ENCODE data around the gene ADAMTSL4.

ADAMTSL4 gene

GRCh38 chr1:150548632-150549495 lies at the start of gene ADAMTSL4:
Gene ADAMTSL4, plus strand, starts transcription at chr1:150549408. Its CDS starts 2,881 bp downstream, at chr1:150552289.
- DNase-seq = no peak

DNA sequence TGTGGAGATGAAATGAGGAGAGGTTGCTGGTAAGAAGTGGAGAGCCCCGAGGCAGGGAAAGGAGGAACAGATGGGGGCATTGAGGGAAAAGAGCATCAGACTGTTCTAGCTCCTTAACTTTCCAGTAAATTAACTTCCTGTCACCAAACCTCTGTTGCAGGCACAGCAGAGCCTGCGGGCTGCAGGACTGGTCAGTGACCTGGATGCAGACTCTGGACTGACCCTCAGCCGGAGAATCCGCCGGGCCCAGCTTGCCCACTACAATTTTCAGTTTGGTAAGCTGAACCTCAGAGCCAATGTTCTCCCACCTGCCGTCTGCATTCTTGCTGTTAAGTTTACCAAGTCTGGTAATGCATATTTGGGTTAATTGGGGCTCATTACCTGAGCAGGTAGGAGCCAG lies 43.8 kb upstream of the ADAMTSL4 start:
- DNase-seq = no peak

DNA sequence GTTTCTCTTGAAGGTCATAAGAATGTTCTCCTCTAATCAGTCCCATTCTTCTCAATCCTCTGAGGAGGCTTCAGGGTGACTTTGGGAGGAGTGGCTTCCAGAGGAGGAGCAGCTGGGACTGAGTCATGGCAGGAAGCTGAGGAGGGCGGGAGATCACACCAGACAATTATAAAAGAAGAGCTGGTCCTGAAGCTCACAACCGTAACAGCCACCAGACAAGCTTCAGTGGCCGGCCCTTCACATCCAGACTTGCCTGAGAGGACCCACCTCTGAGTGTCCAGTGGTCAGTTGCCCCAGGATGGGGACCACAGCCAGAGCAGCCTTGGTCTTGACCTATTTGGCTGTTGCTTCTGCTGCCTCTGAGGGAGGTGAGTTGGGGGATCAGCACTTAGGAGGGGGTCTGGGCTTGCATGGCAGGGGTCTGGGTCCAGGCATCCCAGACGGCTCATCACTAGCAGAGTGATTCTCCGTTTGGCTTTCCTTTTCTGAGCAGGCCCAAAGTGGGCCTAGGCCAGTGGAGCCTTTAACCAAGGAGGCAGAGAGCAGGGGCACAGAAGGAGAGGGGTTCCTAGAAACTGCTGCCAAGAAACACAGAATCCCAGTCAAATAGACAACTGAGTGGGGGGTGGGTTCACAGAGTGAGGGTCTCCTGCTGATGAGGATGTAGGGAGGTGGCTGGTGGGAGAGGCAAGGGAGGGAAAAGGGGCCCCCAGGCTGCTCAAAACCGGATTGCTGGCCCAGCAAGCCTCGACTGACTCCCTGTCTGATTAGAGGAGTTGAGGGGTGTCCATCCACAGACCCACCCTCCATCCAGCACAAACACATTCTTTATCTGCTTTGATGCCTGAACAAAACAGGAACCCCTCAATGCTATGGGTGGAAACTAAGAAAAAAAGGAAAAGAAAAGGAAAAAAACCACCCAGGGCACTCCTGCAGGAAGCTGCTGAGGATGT lies 41.0 kb upstream of the ADAMTSL4 start, which contains the start of gene ECM1:
ECM1 (plus strand) TSS at position 198 of the 953 bp plus-strand sequence; CDS start at position 299, 101 bp downstream.
- DNase-seq = no peak

GRCh38 chr1:150508982-150509381 lies 40.2 kb upstream of the ADAMTSL4 start:
- DNase-seq = no peak

GRCh38 chr1:150511551-150511950 lies 37.7 kb upstream of the ADAMTSL4 start:
- no peak for DNase-seq

DNA sequence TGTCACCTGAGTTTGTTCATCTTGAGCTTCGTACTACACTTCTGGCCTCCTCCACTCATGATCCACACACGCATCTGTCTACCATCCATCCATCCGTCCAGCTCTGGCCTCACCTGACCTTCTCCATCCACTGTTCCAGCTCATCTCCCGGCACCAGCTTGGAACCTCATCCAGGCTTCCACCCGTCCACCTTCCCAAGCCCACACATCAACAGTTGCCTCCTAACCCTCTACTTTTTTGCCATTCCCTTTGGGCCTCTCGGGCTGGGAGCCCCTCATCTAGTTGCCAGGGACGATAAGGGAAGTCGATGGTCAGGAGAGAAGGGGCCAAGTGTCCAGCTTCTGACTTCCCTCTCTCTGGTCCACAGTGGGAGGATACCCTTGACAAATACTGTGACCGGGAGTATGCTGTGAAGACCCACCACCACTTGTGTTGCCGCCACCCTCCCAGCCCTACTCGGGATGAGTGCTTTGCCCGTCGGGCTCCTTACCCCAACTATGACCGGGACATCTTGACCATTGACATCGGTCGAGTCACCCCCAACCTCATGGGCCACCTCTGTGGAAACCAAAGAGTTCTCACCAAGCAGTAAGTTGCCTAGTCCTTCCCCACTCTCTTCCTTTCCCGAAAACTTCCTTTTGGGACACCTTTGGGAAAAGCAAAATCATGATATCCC lies 37.1 kb upstream of the ADAMTSL4 start:
- DNase-seq = no peak

GRCh38 chr1:150512846-150513245 lies 36.4 kb upstream of the ADAMTSL4 start:
- no peak for DNase-seq

DNA sequence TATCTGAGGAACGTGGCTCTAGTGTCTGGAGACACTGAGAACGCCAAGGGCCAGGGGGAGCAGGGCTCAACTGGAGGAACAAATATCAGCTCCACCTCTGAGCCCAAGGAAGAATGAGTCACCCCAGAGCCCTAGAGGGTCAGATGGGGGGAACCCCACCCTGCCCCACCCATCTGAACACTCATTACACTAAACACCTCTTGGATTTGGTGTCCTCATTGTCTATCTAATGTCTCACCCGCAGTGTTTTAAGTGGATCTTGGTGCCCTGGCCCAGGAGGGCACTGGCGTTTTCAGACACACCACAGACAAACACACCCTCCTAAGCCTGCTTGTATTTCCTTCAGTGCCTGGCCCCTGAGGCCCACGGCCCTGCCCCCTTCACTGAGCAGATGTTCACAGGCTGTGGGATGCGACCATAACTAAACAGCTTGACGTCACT lies 35.8 kb upstream of the ADAMTSL4 start:
- no peak for DNase-seq

DNA sequence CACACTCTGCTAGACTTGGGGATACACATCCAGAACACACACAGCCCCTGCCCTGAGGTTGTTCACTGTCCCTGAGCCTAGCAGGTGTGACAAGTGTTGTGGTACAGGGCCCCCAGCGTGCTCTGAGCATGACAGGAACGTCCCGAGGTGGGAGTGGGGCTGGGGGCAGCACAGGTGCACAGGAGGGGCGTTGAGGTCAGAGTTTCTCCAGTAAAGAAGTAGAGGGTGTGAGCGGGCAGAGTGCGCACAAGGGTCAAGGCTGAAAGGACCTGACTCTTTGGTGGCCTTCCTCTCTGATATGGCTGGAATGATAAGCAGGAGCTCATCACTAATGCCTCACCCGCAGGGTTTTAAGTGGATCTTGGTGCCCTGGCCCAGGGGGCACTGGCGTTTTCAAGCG lies 34.9 kb upstream of the ADAMTSL4 start:
- DNase-seq = no peak

- DNase-seq = no peak
Measured at GRCh38 chr1:150514913-150515327, 34.3 kb upstream of the ADAMTSL4 start.

DNA sequence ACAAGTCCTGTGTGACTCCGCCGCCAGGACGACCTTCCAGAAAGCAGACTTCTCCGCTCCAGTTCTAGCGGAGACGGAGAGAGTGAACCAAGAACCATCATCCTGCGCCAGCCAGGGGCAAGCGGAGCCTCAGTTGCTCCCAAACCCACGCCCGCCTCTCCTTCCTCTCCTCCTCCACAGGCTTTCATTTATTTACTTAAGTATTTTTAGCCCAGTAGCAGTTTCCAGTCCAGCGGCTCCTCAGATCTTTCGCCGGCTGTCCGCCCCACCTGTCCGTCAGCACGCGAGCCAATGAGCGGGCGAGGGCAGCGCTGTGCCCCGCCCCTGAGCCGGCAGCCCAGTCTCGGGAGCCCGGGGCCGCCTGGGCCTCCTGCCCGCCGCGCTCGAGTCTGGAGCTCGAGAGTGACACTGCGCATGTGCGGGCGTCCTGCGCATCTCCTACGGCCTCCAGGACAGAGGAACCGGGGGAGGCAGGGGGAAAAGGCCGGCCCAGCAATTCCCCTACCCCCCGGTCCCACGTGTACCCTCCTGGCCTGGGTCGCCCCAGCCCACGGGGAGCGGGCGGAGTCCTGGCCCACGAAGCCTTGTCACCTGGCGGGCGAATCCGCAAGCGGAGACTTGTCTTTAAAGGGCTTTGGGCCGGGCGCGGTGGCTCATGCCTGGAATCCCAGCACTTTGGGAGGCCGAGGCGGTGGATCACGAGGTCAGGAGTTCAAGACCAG lies 33.7 kb upstream of the ADAMTSL4 start, which contains the start of gene FALEC:
FALEC (plus strand) TSS at position 425 of the 722 bp plus-strand sequence.
- peak; percentile 81 for DNase-seq

DNA sequence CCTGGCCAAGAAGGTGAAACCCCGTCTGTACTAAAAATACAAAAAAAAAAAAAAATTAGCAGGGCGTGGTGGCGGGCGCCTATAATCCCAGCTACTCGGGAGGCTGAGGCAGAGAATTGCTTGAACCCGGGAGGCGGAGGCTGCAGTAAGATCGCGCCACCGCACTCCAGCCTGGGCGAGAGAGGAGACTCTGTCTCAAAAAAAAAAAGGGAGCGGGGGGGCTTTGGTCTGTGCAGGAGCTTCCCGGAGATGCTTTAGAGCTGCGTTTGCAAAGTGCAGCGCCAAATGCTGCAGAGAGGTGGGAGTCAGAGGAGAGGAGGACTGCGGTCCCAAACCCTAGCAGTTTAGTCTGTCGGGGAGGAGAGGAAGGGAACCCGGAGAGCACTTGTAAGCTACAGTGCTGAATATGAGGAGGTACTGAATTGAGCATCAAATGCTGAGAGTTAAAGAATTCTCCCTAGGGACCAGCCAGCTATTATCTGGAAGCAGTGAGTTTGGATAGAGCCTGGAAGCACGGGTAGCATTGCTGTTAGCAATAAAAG lies 33.1 kb upstream of the ADAMTSL4 start:
- no peak for DNase-seq

GRCh38 chr1:150516616-150517015 lies 32.6 kb upstream of the ADAMTSL4 start:
- DNase-seq = no peak

DNA sequence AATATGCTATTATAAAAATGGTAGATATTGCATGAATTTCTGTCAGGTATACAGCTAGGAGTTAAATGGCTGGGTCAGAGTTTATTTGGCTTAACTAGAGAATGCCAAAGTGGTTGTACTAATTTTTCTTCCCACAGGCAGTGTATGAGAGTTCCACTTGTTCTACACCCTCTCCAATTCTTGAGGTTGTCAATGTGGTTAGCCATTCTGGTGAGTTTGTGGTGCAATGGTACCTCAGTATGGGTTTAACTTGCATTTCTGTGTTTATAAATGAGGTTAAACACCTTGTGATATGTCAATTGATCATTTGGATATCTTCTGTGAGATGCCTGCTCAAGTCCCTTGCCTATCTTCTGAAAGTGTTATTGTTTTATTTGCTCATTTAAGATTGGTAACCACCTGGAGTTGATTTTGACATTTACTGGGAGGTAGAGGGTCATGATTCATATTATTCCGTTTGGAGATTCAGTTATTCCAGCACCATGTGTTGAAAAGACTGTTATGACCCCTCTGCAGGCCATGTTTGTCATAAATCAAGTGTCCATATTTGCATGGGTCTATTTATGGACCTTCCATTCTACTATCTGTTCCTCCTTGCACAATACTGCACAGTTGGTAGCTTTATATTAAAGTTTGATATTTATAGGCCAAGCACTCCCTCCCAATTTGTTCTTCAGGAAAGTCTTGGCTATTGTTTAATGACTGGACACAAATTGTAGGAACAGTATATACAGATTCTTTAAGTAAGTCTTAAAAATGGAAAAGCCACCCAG lies 27.8 kb upstream of the ADAMTSL4 start:
- no peak for DNase-seq

GRCh38 chr1:150525348-150525747 lies 23.9 kb upstream of the ADAMTSL4 start:
- no peak for DNase-seq

GRCh38 chr1:150528196-150528595 lies 21.0 kb upstream of the ADAMTSL4 start:
- DNase-seq = no peak

DNA sequence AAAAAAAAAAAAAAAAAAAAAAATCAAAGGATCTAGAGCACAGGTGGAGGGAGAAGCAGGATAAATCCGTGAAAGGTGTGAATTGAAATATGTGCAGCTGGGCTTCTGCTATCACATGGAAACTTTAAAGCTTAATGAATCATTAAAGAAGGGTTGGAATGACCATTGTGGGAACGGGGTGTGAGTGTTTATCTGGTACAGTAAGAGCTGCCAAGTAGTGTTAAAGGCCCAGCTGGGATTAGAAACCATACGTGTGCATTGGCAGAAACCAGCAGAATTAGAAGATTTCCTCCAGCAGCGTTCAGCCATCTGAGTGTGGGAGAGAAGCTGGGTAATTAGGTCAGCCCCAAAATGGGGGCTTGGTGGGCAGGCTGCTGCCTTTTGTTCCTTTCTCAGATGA lies 20.2 kb upstream of the ADAMTSL4 start:
- no peak for DNase-seq

DNA sequence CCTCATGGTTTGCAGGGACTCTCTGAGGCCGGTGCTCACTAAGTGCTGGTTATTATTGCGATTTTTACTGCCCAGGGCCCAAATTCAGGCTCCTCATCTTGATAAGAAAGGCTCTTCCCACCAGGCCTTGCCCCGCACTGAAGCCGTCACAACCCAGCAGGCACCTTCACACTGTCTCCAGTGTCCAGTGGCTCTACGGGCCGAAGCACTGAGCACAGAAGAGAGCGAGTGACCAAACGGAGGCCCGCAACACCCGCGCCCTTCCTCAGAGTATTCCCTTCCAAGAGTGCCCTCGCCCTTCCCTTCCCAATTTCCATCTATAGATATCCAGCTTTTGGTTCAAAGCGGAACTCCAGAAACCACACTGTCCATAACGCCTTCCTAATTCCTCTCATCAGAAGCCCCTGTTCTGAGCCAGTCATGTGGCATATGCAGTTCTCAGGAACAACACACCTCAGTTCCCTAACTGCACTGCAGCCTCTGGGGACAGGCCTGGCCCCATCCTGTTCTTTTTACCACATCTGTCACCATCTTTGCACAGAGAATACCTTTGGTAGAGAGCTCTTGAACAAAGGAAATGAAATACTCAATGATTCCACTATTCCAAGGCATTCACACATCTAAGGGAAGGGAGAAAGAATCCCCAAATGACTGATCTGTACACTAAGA lies 18.6 kb upstream of the ADAMTSL4 start:
- DNase-seq = no peak

DNA sequence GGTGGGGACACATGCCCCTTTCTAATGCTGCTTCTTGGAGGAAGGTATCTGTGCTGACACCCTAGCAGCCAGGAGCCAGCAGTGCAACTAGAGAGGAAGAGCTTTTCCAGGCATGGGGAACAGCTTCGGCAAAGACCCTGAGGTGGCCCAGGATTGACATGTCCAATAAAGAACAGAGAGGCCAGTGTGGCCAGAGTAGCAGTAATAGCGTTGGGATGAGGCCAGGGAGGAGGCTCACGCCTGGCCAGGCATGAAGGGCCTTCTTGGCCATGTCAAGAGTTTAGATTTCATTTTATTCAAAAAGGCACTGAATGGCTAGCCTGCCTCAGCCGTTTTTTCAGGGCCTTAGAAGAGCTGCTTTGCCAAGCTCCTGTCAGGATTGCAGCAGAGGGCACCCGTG lies 16.3 kb upstream of the ADAMTSL4 start:
- DNase-seq = no peak

DNA sequence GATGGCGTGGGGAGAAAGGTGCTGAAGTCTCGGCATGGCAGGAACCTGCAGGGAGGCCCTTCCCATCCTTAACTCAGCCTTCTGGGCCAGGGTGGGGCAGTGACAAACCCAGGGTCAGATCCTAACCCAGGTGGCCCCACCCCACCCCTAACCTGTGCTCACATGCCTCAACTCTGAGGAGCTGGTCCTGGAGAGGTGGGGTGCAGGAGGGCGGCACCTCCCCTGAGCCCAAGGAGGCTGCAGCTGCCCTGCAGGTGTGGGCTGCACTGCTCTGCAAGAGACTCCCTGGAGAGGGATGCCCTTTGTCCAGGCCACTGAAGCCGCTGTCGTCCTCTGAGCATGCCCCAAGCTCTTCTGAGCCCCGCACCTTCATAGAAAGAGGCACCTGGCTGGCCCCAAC lies 15.2 kb upstream of the ADAMTSL4 start:
- DNase-seq = no peak

Measured in cortex of kidney (tissue), 1 donor.